Measurements from ENCODE around the gene RRP1. TPM values are rescaled to one million over a fixed set of nuclear protein-coding genes. Genes with fewer than 3 reads are reported as not detected.
A peak's percentile ranks its signal among the peaks of the same experiment; 100 is the strongest.

RRP1 gene
- total RNA-seq, 1 experiment from 2014 or later: 76.7 TPM

DNA sequence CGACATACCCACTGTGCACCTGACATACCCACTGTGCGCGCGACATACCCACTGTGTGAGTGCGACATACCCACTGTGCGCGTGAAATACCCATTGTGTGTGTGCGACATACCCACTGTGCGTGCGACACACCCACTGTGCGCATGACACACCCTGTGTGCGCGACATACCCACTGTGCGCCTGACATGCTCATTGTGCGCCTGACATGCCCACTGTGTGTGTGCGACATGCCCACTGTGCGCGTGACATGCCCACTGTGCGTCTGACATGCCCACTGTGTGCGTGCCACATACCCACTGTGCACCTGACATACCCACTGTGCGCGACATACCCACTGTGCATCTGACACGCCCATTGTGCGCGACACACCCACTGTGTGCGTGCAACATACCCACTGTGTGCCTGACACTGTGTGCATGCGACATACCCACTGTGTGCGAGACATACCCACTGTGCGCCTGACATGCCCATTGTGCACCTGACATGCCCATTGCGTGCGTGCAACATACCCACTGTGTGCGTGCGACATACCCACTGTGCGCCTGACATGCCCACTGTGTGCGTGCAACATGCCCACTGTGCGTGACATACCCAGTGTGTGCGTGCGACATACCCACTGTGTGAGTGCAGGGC is 2.5 kb upstream of the RRP1 start:
- Histone ChIP-seq H2BK5ac (ENCODE audit: insufficient read length, low read length) (no peak overlapping the region), H3K9ac (ENCODE audit: extremely low read depth, insufficient read length, low read length) (no peak overlapping the region), H2AFZ (ENCODE audit: low read length) (no peak overlapping the region), H3T11ph (ENCODE audit: low read length) (no peak overlapping the region), H2BK20ac (ENCODE audit: low read depth, low read length, poor library complexity, severe bottlenecking) (no peak overlapping the region), H2BK120ac (ENCODE audit: low read depth, low read length, poor library complexity, severe bottlenecking) (no peak overlapping the region), H3K56ac (ENCODE audit: insufficient read length, low read depth, low read length) (peak overlapping the region; percentile 9), H2AK5ac (ENCODE audit: insufficient read length, low read length) (no peak overlapping the region), H3K14ac (ENCODE audit: insufficient read depth, low read length) (no peak overlapping the region), H3K23ac (ENCODE audit: insufficient read length, low read depth, low read length) (no peak overlapping the region), H3K4me1 (ENCODE audit: insufficient read depth, low read length) (no peaks in the 10 kb centered on the region), H4K20me1 (ENCODE audit: control insufficient read depth, insufficient read depth, insufficient read length) (no peaks in the 10 kb centered on the region), H2BK15ac (ENCODE audit: low read depth, low read length) (no peak overlapping the region), H4K91ac (ENCODE audit: insufficient read length, low read depth, low read length) (no peak overlapping the region), H2BK12ac (ENCODE audit: insufficient read length, low read depth, low read length) (no peak overlapping the region), H3K79me1 (ENCODE audit: insufficient read depth, low read depth, low read length, poor library complexity, severe bottlenecking) (peaks cover 4% of the 10 kb centered on the region), H3K79me2 (ENCODE audit: insufficient read depth, low read length) (peaks cover 14% of the 10 kb centered on the region; the same call in 1 of the 2 replicates), H3K18ac (ENCODE audit: insufficient read length, low read depth, low read length) (no peak overlapping the region), H4K5ac (ENCODE audit: insufficient read length, low read depth, low read length) (peak overlapping the region; percentile 1), H3K4me2 (ENCODE audit: insufficient read depth, insufficient read length, low read length) (no peak overlapping the region), H3K9me3 (ENCODE audit: control insufficient read depth, low read depth, low read length) (no peaks in the 10 kb centered on the region), H3K27ac (ENCODE audit: insufficient read length, low read depth, low read length) (no peak overlapping the region), H3K23me2 (ENCODE audit: insufficient read length, low read depth, low read length, poor library complexity, severe bottlenecking) (peaks cover 9% of the 10 kb centered on the region), H3K27me3 (ENCODE audit: insufficient read depth, low read length) (no peaks in the 10 kb centered on the region), H3K4ac (ENCODE audit: low read depth, low read length) (no peak overlapping the region), H4K8ac (replicated peaks; ENCODE audit: insufficient read length, low read depth, low read length) (peak overlapping the region; percentile 10)
- H3K4me3 Mint-ChIP-seq: no peak overlapping the region
- no peak overlapping the region for H3K27ac Mint-ChIP-seq
- H3K4me1 Mint-ChIP-seq: peaks cover 3 to 11% of the 10 kb centered on the region in 2 experiments
- TF ChIP-seq, protein P1, sequence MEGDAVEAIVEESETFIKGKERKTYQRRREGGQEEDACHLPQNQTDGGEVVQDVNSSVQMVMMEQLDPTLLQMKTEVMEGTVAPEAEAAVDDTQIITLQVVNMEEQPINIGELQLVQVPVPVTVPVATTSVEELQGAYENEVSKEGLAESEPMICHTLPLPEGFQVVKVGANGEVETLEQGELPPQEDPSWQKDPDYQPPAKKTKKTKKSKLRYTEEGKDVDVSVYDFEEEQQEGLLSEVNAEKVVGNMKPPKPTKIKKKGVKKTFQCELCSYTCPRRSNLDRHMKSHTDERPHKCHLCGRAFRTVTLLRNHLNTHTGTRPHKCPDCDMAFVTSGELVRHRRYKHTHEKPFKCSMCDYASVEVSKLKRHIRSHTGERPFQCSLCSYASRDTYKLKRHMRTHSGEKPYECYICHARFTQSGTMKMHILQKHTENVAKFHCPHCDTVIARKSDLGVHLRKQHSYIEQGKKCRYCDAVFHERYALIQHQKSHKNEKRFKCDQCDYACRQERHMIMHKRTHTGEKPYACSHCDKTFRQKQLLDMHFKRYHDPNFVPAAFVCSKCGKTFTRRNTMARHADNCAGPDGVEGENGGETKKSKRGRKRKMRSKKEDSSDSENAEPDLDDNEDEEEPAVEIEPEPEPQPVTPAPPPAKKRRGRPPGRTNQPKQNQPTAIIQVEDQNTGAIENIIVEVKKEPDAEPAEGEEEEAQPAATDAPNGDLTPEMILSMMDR (conservative IDR thresholded peaks at IDR 0.05): no peak
- WGBS (ENCODE audit: extremely low coverage, insufficient read length, low lambda C conversion rate): no CpG with 5 or more reads among the region's 38 CpGs
- no peak for DNase-seq
- peaks cover 2% of the 10 kb centered on the region for H3K27me3 Mint-ChIP-seq (ENCODE audit: low read depth)
- H3K36me3 Mint-ChIP-seq (ENCODE audit: insufficient read depth in 1 of 3, low read depth in 3 of 3): peaks cover 13 to 19% (median 13%) of the 10 kb centered on the region in 3 experiments
- peaks cover 3% of the 10 kb centered on the region in 2 experiments; a peak in 3 of 5 replicates for H3K9me3 Mint-ChIP-seq

All from H9 (cell line).